Measurements from ENCODE around the gene CDH16.

The CDH16 gene

GRCh38 chr16:66880288-66881013, 38.2 kb downstream of the CDH16 start, which contains the start of gene PDP2:
PDP2 (plus strand) TSS chr16:66880515; CDS start chr16:66884285, 3,770 bp downstream.
- peak within 1 kb of the TSS; percentile 68 for H3K27ac ChIP-seq
- TF ChIP-seq CTCF (conservative IDR thresholded peaks at IDR 0.05): no peak

- H3K27ac ChIP-seq: no peak overlapping the region
- no peak for TF ChIP-seq CTCF (conservative IDR thresholded peaks at IDR 0.05)
Observed at GRCh38 chr16:66878067-66878466, 40.6 kb downstream of the CDH16 start.

DNA sequence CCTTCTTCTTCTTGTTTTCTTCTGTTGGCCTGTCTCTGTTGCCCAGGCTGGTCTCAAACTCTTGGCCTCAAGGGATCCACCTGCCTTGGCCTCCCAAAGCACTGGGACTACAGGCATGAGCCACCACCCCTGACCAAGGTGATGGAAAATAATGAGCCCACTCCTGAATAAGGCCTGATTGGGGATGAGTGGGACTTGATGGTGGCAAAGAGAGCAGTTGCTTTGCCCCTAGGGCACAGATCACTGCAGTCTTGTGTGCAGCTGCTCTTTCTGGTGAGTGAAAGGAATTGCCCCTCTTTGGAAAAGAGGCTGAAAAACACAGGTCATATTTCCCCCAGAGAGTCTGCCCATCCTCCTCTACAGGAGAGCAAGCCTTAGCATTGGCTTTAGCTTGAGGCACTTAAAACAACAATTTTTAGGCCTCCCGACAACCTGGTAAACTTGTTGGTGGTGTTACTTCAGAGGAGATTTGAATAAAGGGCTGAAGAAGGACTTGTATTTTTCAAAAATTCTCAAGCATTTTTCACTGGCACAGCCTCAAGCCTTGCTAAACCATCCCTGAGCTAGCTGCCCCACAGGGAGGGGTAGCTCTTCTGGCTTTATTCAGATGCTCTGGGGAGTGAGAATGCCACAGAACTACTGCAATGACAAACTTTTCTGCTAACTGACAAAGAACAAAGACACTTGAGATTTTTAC, 44.5 kb downstream of the CDH16 start:
- no peak overlapping the region for H3K27ac ChIP-seq
- no peak for TF ChIP-seq CTCF (conservative IDR thresholded peaks at IDR 0.05)

GRCh38 chr16:66873685-66874055, 45.0 kb downstream of the CDH16 start:
- H3K27ac ChIP-seq: no peak overlapping the region
- TF ChIP-seq CTCF (conservative IDR thresholded peaks at IDR 0.05): no peak

- peak overlapping the region; percentile 52 for H3K27ac ChIP-seq
- peak; percentile 88 for TF ChIP-seq CTCF (conservative IDR thresholded peaks at IDR 0.05)
Observed at GRCh38 chr16:66872943-66873684, 45.6 kb downstream of the CDH16 start.

DNA sequence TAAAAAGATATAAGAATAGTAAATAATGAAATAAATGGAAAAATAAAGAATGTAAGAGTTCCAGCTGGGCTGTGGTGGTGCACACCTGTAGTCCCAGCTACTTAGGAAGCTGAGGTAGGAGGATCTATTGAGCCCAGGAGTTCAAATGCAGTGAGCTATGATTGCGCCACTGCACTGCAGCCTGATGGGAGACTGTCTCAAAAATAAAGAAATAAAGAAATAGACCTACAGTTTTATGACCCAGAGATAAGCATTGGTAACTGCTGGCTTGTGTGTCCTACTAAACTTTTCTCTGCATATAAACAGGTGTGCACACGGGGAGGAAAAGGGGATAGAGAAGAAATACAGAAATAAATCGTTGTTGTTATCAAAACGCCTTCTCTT, 46.1 kb downstream of the CDH16 start:
- H3K27ac ChIP-seq: peak overlapping the region; percentile 52

More for the DNA sequence above, 46.1 kb downstream of the CDH16 start:
- no peak for TF ChIP-seq CTCF (conservative IDR thresholded peaks at IDR 0.05)

Measured in VCaP (cell line).